ENCODE data around the gene GCNT2.

The GCNT2 gene

GRCh38 chr6:10532392-10532791 is 11.2 kb downstream of the GCNT2 start:
- no peak for TF ChIP-seq REST (IDR thresholded peaks at IDR 0.05; ENCODE audit: low read depth)
- no peak for TF ChIP-seq YY1 (IDR thresholded peaks at IDR 0.05; ENCODE audit: low read depth)
- no peak for TF ChIP-seq NFIC (IDR thresholded peaks at IDR 0.05)
- TF ChIP-seq EP300 (IDR thresholded peaks at IDR 0.05; ENCODE audit: borderline replicate concordance): no peak
- no peak for TF ChIP-seq TCF12 (IDR thresholded peaks at IDR 0.05; ENCODE audit: low read depth)
- TF ChIP-seq CREB1 (IDR thresholded peaks at IDR 0.05; ENCODE audit: low read depth): no peak
- TF ChIP-seq MAX (IDR thresholded peaks at IDR 0.05): no peak
- no peak for TF ChIP-seq EGR1 (IDR thresholded peaks at IDR 0.05)
- no peak for TF ChIP-seq CEBPB (IDR thresholded peaks at IDR 0.05)
- no peak for TF ChIP-seq TAF1 (IDR thresholded peaks at IDR 0.05; ENCODE audit: low read depth)

- TF ChIP-seq TEAD4 (IDR thresholded peaks at IDR 0.05) (no peak), USF1 (IDR thresholded peaks at IDR 0.05) (no peak), FOXM1 (IDR thresholded peaks at IDR 0.05; ENCODE audit: borderline replicate concordance, low read depth) (no peak), TAF1 (IDR thresholded peaks at IDR 0.05; ENCODE audit: low read depth) (no peak), CEBPB (IDR thresholded peaks at IDR 0.05) (no peak), EGR1 (IDR thresholded peaks at IDR 0.05) (no peak), ZBTB7A (IDR thresholded peaks at IDR 0.05; ENCODE audit: low read depth) (no peak), YY1 (IDR thresholded peaks at IDR 0.05; ENCODE audit: low read depth) (no peak), TCF12 (IDR thresholded peaks at IDR 0.05; ENCODE audit: low read depth) (no peak), CREB1 (IDR thresholded peaks at IDR 0.05; ENCODE audit: low read depth) (no peak)
Observed at GRCh38 chr6:10534419-10534762, 13.2 kb downstream of the GCNT2 start.

GRCh38 chr6:10535193-10535592 is 14.0 kb downstream of the GCNT2 start:
- no peak for TF ChIP-seq FOXM1 (IDR thresholded peaks at IDR 0.05; ENCODE audit: borderline replicate concordance, low read depth)
- TF ChIP-seq TCF12 (IDR thresholded peaks at IDR 0.05; ENCODE audit: low read depth): no peak
- no peak for TF ChIP-seq RAD21 (IDR thresholded peaks at IDR 0.05; ENCODE audit: low read depth)

- no peak for TF ChIP-seq CEBPB (IDR thresholded peaks at IDR 0.05)
- no peak for TF ChIP-seq YY1 (IDR thresholded peaks at IDR 0.05; ENCODE audit: low read depth)
- TF ChIP-seq RAD21 (IDR thresholded peaks at IDR 0.05; ENCODE audit: low read depth): no peak
- TF ChIP-seq CREB1 (IDR thresholded peaks at IDR 0.05; ENCODE audit: low read depth): no peak
- TF ChIP-seq TEAD4 (IDR thresholded peaks at IDR 0.05): no peak
- no peak for TF ChIP-seq NFIC (IDR thresholded peaks at IDR 0.05)
- no peak for TF ChIP-seq EGR1 (IDR thresholded peaks at IDR 0.05)
- no peak for TF ChIP-seq TCF12 (IDR thresholded peaks at IDR 0.05; ENCODE audit: low read depth)
- no peak for TF ChIP-seq ZBTB7A (IDR thresholded peaks at IDR 0.05; ENCODE audit: low read depth)
- no peak for TF ChIP-seq FOXM1 (IDR thresholded peaks at IDR 0.05; ENCODE audit: borderline replicate concordance, low read depth)
- no peak for TF ChIP-seq REST (IDR thresholded peaks at IDR 0.05; ENCODE audit: low read depth)
- no peak for TF ChIP-seq EP300 (IDR thresholded peaks at IDR 0.05; ENCODE audit: borderline replicate concordance)
- no peak for TF ChIP-seq USF1 (IDR thresholded peaks at IDR 0.05)
- no peak for TF ChIP-seq TAF1 (IDR thresholded peaks at IDR 0.05; ENCODE audit: low read depth)
- no peak for TF ChIP-seq MAX (IDR thresholded peaks at IDR 0.05)
Observed at GRCh38 chr6:10537726-10538125, 16.6 kb downstream of the GCNT2 start.

GRCh38 chr6:10540073-10540746 is 19.1 kb downstream of the GCNT2 start:
- no peak for TF ChIP-seq EP300 (IDR thresholded peaks at IDR 0.05; ENCODE audit: borderline replicate concordance)

- TF ChIP-seq NFIC (IDR thresholded peaks at IDR 0.05) (no peak), RAD21 (IDR thresholded peaks at IDR 0.05; ENCODE audit: low read depth) (no peak), REST (IDR thresholded peaks at IDR 0.05; ENCODE audit: low read depth) (no peak), USF1 (IDR thresholded peaks at IDR 0.05) (no peak), TCF12 (IDR thresholded peaks at IDR 0.05; ENCODE audit: low read depth) (no peak), FOXM1 (IDR thresholded peaks at IDR 0.05; ENCODE audit: borderline replicate concordance, low read depth) (no peak), CREB1 (IDR thresholded peaks at IDR 0.05; ENCODE audit: low read depth) (no peak), ZBTB7A (IDR thresholded peaks at IDR 0.05; ENCODE audit: low read depth) (no peak), MAX (IDR thresholded peaks at IDR 0.05) (no peak), EP300 (IDR thresholded peaks at IDR 0.05; ENCODE audit: borderline replicate concordance) (no peak), TAF1 (IDR thresholded peaks at IDR 0.05; ENCODE audit: low read depth) (no peak), CEBPB (IDR thresholded peaks at IDR 0.05) (no peak), YY1 (IDR thresholded peaks at IDR 0.05; ENCODE audit: low read depth) (no peak), EGR1 (IDR thresholded peaks at IDR 0.05) (no peak)
Observed at GRCh38 chr6:10541591-10541990, 20.4 kb downstream of the GCNT2 start.
